Activated CD4-positive, alpha-beta T cell treated with anti-CD3 and anti-CD28 coated beads for 4 hours (primary cell): ENCODE results near the gene MEIOSIN.

ENCODE experiments used
- DNase-seq, 2 donors: peaks; one replicate each; pipeline ENCODE4 v3.0.0-alpha.2; 2020

Gene MEIOSIN

GRCh38 chr19:45809643-45810159 is 76.5 kb downstream of the MEIOSIN start:
- no peak for DNase-seq

- DNase-seq = no peak
Observed at GRCh38 chr19:45812297-45812696, 79.1 kb downstream of the MEIOSIN start.
